H9 (cell line): ENCODE measurements around the gene AKR7A2. TPM values are rescaled to one million over a fixed set of nuclear protein-coding genes. Genes with fewer than 3 reads are reported as not detected.
A peak's percentile ranks its signal among the peaks of the same experiment; 100 is the strongest.

ENCODE experiments used
- DNase-seq: peaks from one replicate; pipeline ENCODE4 v3.0.0-alpha.2; 2017
- H2AFZ ChIP-seq: one replicate; pipeline ENCODE4 v1.6.1; 2013; ENCODE audit warnings: mild to moderate bottlenecking, low read length, control low read depth, moderate library complexity
- H2AK5ac ChIP-seq: 2 replicates; pipeline ENCODE4 v1.6.1; 2013; ENCODE audit warnings: low read length, control low read depth, mixed read lengths; ENCODE audit not compliant: insufficient read length
- H2BK120ac ChIP-seq: one replicate; pipeline ENCODE4 v1.6.1; 2013; ENCODE audit warnings: low read depth, mild to moderate bottlenecking, low read length, control low read depth, inconsistent platforms; ENCODE audit not compliant: poor library complexity, severe bottlenecking
- H2BK12ac ChIP-seq: 2 replicates; pipeline ENCODE4 v1.6.1; 2013; ENCODE audit warnings: low read length, control low read depth, mixed read lengths, low read depth; ENCODE audit not compliant: insufficient read length
- H2BK15ac ChIP-seq: 2 replicates; pipeline ENCODE4 v1.6.1; 2013; ENCODE audit warnings: low read depth, low read length, control low read depth
- H2BK20ac ChIP-seq: one replicate; pipeline ENCODE4 v1.6.1; 2013; ENCODE audit warnings: low read depth, mild to moderate bottlenecking, low read length, control low read depth, inconsistent platforms; ENCODE audit not compliant: poor library complexity, severe bottlenecking
- H2BK5ac ChIP-seq: 2 replicates; pipeline ENCODE4 v1.6.1; 2013; ENCODE audit warnings: low read length, control low read depth, mixed read lengths; ENCODE audit not compliant: insufficient read length
- H3K14ac ChIP-seq: 2 replicates; pipeline ENCODE4 v1.6.1; 2013; ENCODE audit warnings: low read length, control low read depth; ENCODE audit not compliant: insufficient read depth
- H3K18ac ChIP-seq: 2 replicates; pipeline ENCODE4 v1.6.1; 2013; ENCODE audit warnings: low read depth, mild to moderate bottlenecking, mixed read lengths, low read length, control low read depth; ENCODE audit not compliant: insufficient read length
- H3K23ac ChIP-seq: 2 replicates; pipeline ENCODE4 v1.6.1; 2013; ENCODE audit warnings: low read length, control low read depth, mixed read lengths, low read depth; ENCODE audit not compliant: insufficient read length
- H3K23me2 ChIP-seq: 2 replicates; pipeline ENCODE4 v1.6.1; 2013; ENCODE audit warnings: low read depth, mild to moderate bottlenecking, mixed read lengths, low read length, control low read depth; ENCODE audit not compliant: insufficient read length, poor library complexity, severe bottlenecking
- H3K27ac ChIP-seq: 2 replicates; pipeline ENCODE4 v1.5.1; 2013; ENCODE audit warnings: low read length, control low read depth, mixed read lengths, low read depth; ENCODE audit not compliant: insufficient read length
- H3K27me3 ChIP-seq: 2 replicates; pipeline ENCODE4 v1.6.1; 2013; ENCODE audit warnings: low read length, control low read depth, inconsistent platforms; ENCODE audit not compliant: insufficient read depth
- H3K4ac ChIP-seq: 2 replicates; pipeline ENCODE4 v1.6.1; 2013; ENCODE audit warnings: low read depth, mild to moderate bottlenecking, control low read depth, inconsistent platforms, low read length, moderate library complexity
- H3K4me1 ChIP-seq: 2 replicates; pipeline ENCODE4 v1.6.1; 2013; ENCODE audit warnings: low read length, control low read depth, inconsistent platforms; ENCODE audit not compliant: insufficient read depth
- H3K4me2 ChIP-seq: 2 replicates; pipeline ENCODE4 v1.6.1; 2013; ENCODE audit warnings: low read length, control low read depth, mixed read lengths; ENCODE audit not compliant: insufficient read length, insufficient read depth
- H3K56ac ChIP-seq: 2 replicates; pipeline ENCODE4 v1.6.1; 2013; ENCODE audit warnings: low read depth, mild to moderate bottlenecking, mixed read lengths, low read length, control low read depth; ENCODE audit not compliant: insufficient read length
- H3K79me1 ChIP-seq: 2 replicates; pipeline ENCODE4 v1.6.1; 2013; ENCODE audit warnings: low read depth, mild to moderate bottlenecking, moderate library complexity, low read length, control low read depth, inconsistent platforms; ENCODE audit not compliant: insufficient read depth, poor library complexity, severe bottlenecking
- H3K79me2 ChIP-seq: 2 replicates; pipeline ENCODE4 v1.6.1; 2013; ENCODE audit warnings: low read length, control low read depth, inconsistent platforms; ENCODE audit not compliant: insufficient read depth
- H3K9ac ChIP-seq: 2 replicates; pipeline ENCODE4 v1.6.1; 2013; ENCODE audit warnings: low read length, control low read depth, mixed read lengths; ENCODE audit not compliant: insufficient read length; ENCODE audit errors: extremely low read depth
- H3K9me3 ChIP-seq: one replicate; pipeline ENCODE4 v1.6.1; 2013; ENCODE audit warnings: low read depth, low read length, inconsistent platforms; ENCODE audit not compliant: control insufficient read depth
- H3T11ph ChIP-seq: one replicate; pipeline ENCODE4 v1.6.1; 2013; ENCODE audit warnings: mild to moderate bottlenecking, low read length, control low read depth, inconsistent platforms
- H4K20me1 ChIP-seq: one replicate; pipeline ENCODE4 v1.6.1; 2013; ENCODE audit not compliant: control insufficient read depth, insufficient read length, insufficient read depth
- H4K5ac ChIP-seq: 2 replicates; pipeline ENCODE4 v1.6.1; 2013; ENCODE audit warnings: low read depth, mild to moderate bottlenecking, mixed read lengths, low read length, control low read depth; ENCODE audit not compliant: insufficient read length
- H4K8ac ChIP-seq: replicated peaks from 2 replicates; pipeline ENCODE4 v1.6.1; 2013; ENCODE audit warnings: low read length, control low read depth, mixed read lengths, low read depth; ENCODE audit not compliant: insufficient read length
- H4K91ac ChIP-seq: 2 replicates; pipeline ENCODE4 v1.6.1; 2013; ENCODE audit warnings: low read depth, mild to moderate bottlenecking, moderate library complexity, mixed read lengths, low read length, control low read depth; ENCODE audit not compliant: insufficient read length
- H3K27ac Mint-ChIP-seq, 3 experiments: 2 replicates in 2 of 3; 3 replicates in 1 of 3; pipeline ENCODE4 v1.8.0; 2020 to 2021; ENCODE audit warnings: mixed read lengths in 3 of 3, mild to moderate bottlenecking in 1 of 3, moderate library complexity in 1 of 3
- H3K27me3 Mint-ChIP-seq: 2 replicates; pipeline ENCODE4 v1.8.0; 2021; ENCODE audit warnings: low read depth, mild to moderate bottlenecking, moderate library complexity, mixed read lengths
- H3K36me3 Mint-ChIP-seq, 3 experiments: 2 replicates in 2 of 3; 3 replicates in 1 of 3; pipeline ENCODE4 v1.8.0; 2020 to 2021; ENCODE audit warnings: low read depth in 3 of 3, mixed read lengths in 3 of 3; ENCODE audit not compliant: insufficient read depth in 1 of 3
- H3K4me1 Mint-ChIP-seq, 2 experiments: 2 replicates each; pipeline ENCODE4 v1.8.0; 2020; ENCODE audit warnings: mixed read lengths in 2 of 2
- H3K4me3 Mint-ChIP-seq, 2 experiments: 2 replicates in 1 of 2; 3 replicates in 1 of 2; pipeline ENCODE4 v1.8.0; 2020 to 2021; ENCODE audit warnings: mild to moderate bottlenecking in 2 of 2, mixed read lengths in 2 of 2, moderate library complexity in 1 of 2
- H3K9me3 Mint-ChIP-seq, 2 experiments: 2 replicates in 1 of 2; 3 replicates in 1 of 2; pipeline ENCODE4 v1.8.0; 2020; ENCODE audit warnings: mild to moderate bottlenecking in 2 of 2, mixed read lengths in 2 of 2, moderate library complexity in 1 of 2
- CTCF ChIP-seq: fragments of 200-600 bp; sonication (generic); conservative IDR thresholded peaks from 3 replicates; pipeline ENCODE4 v1.8.0; 2021; ENCODE audit warnings: antibody characterized with exemption, mild to moderate bottlenecking
- WGBS: extraction: QIAGEN DNeasy Blood & Tissue Kit; methylation state at CpG from one replicate; pipeline ENCODE4 v1.1.7; 2013; ENCODE audit warnings: missing lambda C conversion rate, low lambda C conversion rate, mixed read lengths; ENCODE audit not compliant: insufficient read length; ENCODE audit errors: extremely low coverage; 5-methylcytosine and 5-hydroxymethylcytosine counted together
- total RNA-seq: library from RNA; stranded (reverse); gene quantifications from 2 replicates; pipeline ENCODE4 v1.2.1, GENCODE V29; 2021

The AKR7A2 gene
- total RNA-seq, 1 experiment from 2014 or later = 50.3 TPM

- Histone ChIP-seq H3K4me2 (no peak overlapping the region), H2BK20ac (no peak overlapping the region), H3T11ph (no peak overlapping the region), H4K91ac (no peak overlapping the region), H3K23me2 (no peaks in the 10 kb centered on the region), H3K56ac (no peak overlapping the region), H2AFZ (no peak overlapping the region), H3K9me3 (no peaks in the 10 kb centered on the region), H3K4ac (no peak overlapping the region), H2BK15ac (no peak overlapping the region), H3K79me1 (no peaks in the 10 kb centered on the region), H3K27me3 (no peaks in the 10 kb centered on the region), H2AK5ac (no peak overlapping the region), H3K4me1 (no peaks in the 10 kb centered on the region), H3K14ac (no peak overlapping the region), H2BK5ac (no peak overlapping the region), H3K27ac (no peak overlapping the region), H4K5ac (no peak overlapping the region), H2BK120ac (no peak overlapping the region), H4K8ac (no peak overlapping the region), H3K23ac (no peak overlapping the region), H4K20me1 (no peaks in the 10 kb centered on the region), H3K79me2 (no peaks in the 10 kb centered on the region), H2BK12ac (no peak overlapping the region), H3K9ac (no peak overlapping the region), H3K18ac (no peak overlapping the region)
- Mint-ChIP-seq H3K27me3 (no peaks in the 10 kb centered on the region; the same call in none of the 2 replicates), H3K36me3 (peaks cover 28 to 58% (median 44%) of the 10 kb centered on the region in 3 experiments), H3K4me1 (peaks cover 3 to 5% of the 10 kb centered on the region in 2 experiments; a peak in 2 of 4 replicates), H3K9me3 (no peaks in the 10 kb centered on the region), H3K4me3 (no peak overlapping the region), H3K27ac (peak overlapping the region in 2 of 3 experiments; percentile 55 to 68; a peak in 2 of 7 replicates)
- DNase-seq = no peak
- no CpG with 5 or more reads among the region's 14 CpGs for WGBS
- no peak for TF ChIP-seq CTCF
These were observed 35.7 kb upstream of the AKR7A2 start for GRCh38 chr1:19347533-19348172.
